ENCODE measurements around the gene SLX4IP.

SLX4IP gene

DNA sequence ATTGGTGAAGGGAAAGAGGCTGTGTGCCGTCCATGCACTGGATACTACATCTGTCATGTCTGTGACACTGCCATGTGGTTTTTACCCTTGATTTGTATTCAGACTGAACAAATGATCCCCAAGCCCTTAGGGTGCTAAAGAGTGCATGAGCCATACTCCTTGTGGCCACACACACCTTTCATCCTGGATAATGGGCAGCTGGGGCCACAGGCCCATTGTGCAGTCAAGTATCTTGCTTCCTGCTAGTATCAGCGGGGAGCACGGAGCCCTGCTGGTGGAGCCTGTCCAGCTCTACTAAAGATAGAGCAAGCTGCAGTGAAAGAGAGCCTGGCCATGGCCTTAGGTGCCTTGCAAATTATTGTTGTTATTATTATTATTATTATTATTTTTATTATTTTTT is 75.1 kb downstream of the SLX4IP start:
- TF ChIP-seq, protein P1, sequence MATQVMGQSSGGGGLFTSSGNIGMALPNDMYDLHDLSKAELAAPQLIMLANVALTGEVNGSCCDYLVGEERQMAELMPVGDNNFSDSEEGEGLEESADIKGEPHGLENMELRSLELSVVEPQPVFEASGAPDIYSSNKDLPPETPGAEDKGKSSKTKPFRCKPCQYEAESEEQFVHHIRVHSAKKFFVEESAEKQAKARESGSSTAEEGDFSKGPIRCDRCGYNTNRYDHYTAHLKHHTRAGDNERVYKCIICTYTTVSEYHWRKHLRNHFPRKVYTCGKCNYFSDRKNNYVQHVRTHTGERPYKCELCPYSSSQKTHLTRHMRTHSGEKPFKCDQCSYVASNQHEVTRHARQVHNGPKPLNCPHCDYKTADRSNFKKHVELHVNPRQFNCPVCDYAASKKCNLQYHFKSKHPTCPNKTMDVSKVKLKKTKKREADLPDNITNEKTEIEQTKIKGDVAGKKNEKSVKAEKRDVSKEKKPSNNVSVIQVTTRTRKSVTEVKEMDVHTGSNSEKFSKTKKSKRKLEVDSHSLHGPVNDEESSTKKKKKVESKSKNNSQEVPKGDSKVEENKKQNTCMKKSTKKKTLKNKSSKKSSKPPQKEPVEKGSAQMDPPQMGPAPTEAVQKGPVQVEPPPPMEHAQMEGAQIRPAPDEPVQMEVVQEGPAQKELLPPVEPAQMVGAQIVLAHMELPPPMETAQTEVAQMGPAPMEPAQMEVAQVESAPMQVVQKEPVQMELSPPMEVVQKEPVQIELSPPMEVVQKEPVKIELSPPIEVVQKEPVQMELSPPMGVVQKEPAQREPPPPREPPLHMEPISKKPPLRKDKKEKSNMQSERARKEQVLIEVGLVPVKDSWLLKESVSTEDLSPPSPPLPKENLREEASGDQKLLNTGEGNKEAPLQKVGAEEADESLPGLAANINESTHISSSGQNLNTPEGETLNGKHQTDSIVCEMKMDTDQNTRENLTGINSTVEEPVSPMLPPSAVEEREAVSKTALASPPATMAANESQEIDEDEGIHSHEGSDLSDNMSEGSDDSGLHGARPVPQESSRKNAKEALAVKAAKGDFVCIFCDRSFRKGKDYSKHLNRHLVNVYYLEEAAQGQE (IDR thresholded peaks at IDR 0.05; ENCODE audit: low read depth) = no peak
- TF ChIP-seq EGR1 (IDR thresholded peaks at IDR 0.05) = no peak
- no peak for TF ChIP-seq TEAD4 (IDR thresholded peaks at IDR 0.05)
- TF ChIP-seq EP300 (IDR thresholded peaks at IDR 0.05; ENCODE audit: borderline replicate concordance) = no peak
- no peak for TF ChIP-seq CREB1 (IDR thresholded peaks at IDR 0.05; ENCODE audit: low read depth)
- TF ChIP-seq TCF12 (IDR thresholded peaks at IDR 0.05; ENCODE audit: low read depth) = no peak
- TF ChIP-seq RAD21 (IDR thresholded peaks at IDR 0.05; ENCODE audit: low read depth) = no peak
- TF ChIP-seq NFIC (IDR thresholded peaks at IDR 0.05) = no peak
- TF ChIP-seq, protein P2, sequence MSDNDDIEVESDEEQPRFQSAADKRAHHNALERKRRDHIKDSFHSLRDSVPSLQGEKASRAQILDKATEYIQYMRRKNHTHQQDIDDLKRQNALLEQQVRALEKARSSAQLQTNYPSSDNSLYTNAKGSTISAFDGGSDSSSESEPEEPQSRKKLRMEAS (IDR thresholded peaks at IDR 0.05) = no peak
- TF ChIP-seq CEBPB (IDR thresholded peaks at IDR 0.05) = no peak
- TF ChIP-seq FOXM1 (IDR thresholded peaks at IDR 0.05; ENCODE audit: borderline replicate concordance, low read depth) = no peak
- no peak for TF ChIP-seq ZBTB7A (IDR thresholded peaks at IDR 0.05; ENCODE audit: low read depth)
- TF ChIP-seq, protein P3, sequence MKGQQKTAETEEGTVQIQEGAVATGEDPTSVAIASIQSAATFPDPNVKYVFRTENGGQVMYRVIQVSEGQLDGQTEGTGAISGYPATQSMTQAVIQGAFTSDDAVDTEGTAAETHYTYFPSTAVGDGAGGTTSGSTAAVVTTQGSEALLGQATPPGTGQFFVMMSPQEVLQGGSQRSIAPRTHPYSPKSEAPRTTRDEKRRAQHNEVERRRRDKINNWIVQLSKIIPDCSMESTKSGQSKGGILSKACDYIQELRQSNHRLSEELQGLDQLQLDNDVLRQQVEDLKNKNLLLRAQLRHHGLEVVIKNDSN (IDR thresholded peaks at IDR 0.05) = no peak
- TF ChIP-seq YY1 (IDR thresholded peaks at IDR 0.05; ENCODE audit: low read depth) = no peak
- no peak for TF ChIP-seq TAF1 (IDR thresholded peaks at IDR 0.05; ENCODE audit: low read depth)

DNA sequence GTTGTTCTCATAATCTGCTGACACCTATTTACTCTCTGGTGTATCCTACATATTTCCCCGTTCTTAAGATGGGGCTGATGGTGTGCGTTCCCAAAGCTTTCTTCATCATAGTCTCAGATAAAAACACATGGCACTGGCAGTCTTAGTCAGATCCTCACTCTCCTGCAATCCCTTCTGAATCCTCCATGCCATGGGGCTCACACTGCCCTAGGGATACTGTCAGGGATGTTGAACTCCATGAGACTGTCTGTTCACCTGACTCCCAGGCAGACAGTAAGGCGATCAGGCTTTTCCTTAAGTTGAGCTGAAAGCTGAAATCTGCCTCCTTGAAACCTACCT is 76.0 kb downstream of the SLX4IP start:
- TF ChIP-seq EGR1 (IDR thresholded peaks at IDR 0.05) (no peak), TCF12 (IDR thresholded peaks at IDR 0.05; ENCODE audit: low read depth) (no peak), TAF1 (IDR thresholded peaks at IDR 0.05; ENCODE audit: low read depth) (no peak), RAD21 (IDR thresholded peaks at IDR 0.05; ENCODE audit: low read depth) (no peak), EP300 (IDR thresholded peaks at IDR 0.05; ENCODE audit: borderline replicate concordance) (no peak), NFIC (IDR thresholded peaks at IDR 0.05) (no peak), ZBTB7A (IDR thresholded peaks at IDR 0.05; ENCODE audit: low read depth) (no peak), YY1 (IDR thresholded peaks at IDR 0.05; ENCODE audit: low read depth) (no peak), FOXM1 (IDR thresholded peaks at IDR 0.05; ENCODE audit: borderline replicate concordance, low read depth) (no peak), CEBPB (IDR thresholded peaks at IDR 0.05) (no peak), CREB1 (IDR thresholded peaks at IDR 0.05; ENCODE audit: low read depth) (no peak), TEAD4 (IDR thresholded peaks at IDR 0.05) (no peak)
- TF ChIP-seq, protein P1 (IDR thresholded peaks at IDR 0.05; ENCODE audit: low read depth) = no peak
- TF ChIP-seq, protein P2 (IDR thresholded peaks at IDR 0.05) = no peak
- TF ChIP-seq, protein P3 (IDR thresholded peaks at IDR 0.05) = no peak

DNA sequence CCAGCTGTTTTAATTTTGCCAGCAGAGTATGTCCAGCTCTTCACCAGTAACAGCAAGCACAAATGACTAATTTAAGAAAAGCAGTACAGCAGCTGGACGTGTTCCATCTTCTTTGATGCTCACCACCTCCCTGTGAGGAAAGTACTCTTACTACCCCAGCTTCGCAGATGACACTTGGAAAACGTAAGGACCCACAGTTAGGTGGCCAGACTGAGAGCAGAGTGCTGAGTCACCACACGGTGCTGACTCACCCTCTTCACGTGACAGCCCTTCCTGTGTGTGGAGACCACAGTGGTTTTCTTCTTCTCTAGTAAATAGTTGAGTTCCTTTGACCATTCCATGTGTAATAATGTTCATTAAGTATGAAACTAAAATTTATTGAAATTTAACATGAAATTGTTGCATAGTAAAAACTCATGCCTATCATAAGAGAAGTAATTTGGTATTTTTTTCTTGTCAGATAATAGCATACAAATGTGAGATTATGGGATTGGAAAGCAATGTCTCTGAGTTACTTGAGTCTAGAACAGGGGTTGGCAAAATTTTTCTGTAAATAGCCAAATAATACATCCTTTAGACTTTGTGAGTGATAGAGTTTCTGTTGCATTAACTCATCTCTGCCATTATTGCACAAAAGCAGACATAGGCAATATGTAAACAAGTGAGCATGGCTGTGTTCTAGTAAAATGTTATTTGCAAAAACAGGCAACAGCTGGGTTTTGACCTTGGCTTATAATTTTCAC is 76.6 kb downstream of the SLX4IP start:
- no peak for TF ChIP-seq NFIC (IDR thresholded peaks at IDR 0.05)
- TF ChIP-seq RAD21 (IDR thresholded peaks at IDR 0.05; ENCODE audit: low read depth) = no peak
- TF ChIP-seq EGR1 (IDR thresholded peaks at IDR 0.05) = no peak
- no peak for TF ChIP-seq YY1 (IDR thresholded peaks at IDR 0.05; ENCODE audit: low read depth)
- TF ChIP-seq CEBPB (IDR thresholded peaks at IDR 0.05) = no peak
- peak; percentile 44; the same call in 1 of the 2 replicates for TF ChIP-seq EP300 (IDR thresholded peaks at IDR 0.05; ENCODE audit: borderline replicate concordance)
- TF ChIP-seq ZBTB7A (IDR thresholded peaks at IDR 0.05; ENCODE audit: low read depth) = no peak
- no peak for TF ChIP-seq TCF12 (IDR thresholded peaks at IDR 0.05; ENCODE audit: low read depth)
- TF ChIP-seq FOXM1 (IDR thresholded peaks at IDR 0.05; ENCODE audit: borderline replicate concordance, low read depth) = no peak
- TF ChIP-seq, protein P2 (IDR thresholded peaks at IDR 0.05) = peak; percentile 78
- no peak for TF ChIP-seq TAF1 (IDR thresholded peaks at IDR 0.05; ENCODE audit: low read depth)
- TF ChIP-seq, protein P3 (IDR thresholded peaks at IDR 0.05) = peak; percentile 97
- TF ChIP-seq, protein P1 (IDR thresholded peaks at IDR 0.05; ENCODE audit: low read depth) = no peak
